Measurements from ENCODE around the gene MPND.

- TF ChIP-seq, protein P1, sequence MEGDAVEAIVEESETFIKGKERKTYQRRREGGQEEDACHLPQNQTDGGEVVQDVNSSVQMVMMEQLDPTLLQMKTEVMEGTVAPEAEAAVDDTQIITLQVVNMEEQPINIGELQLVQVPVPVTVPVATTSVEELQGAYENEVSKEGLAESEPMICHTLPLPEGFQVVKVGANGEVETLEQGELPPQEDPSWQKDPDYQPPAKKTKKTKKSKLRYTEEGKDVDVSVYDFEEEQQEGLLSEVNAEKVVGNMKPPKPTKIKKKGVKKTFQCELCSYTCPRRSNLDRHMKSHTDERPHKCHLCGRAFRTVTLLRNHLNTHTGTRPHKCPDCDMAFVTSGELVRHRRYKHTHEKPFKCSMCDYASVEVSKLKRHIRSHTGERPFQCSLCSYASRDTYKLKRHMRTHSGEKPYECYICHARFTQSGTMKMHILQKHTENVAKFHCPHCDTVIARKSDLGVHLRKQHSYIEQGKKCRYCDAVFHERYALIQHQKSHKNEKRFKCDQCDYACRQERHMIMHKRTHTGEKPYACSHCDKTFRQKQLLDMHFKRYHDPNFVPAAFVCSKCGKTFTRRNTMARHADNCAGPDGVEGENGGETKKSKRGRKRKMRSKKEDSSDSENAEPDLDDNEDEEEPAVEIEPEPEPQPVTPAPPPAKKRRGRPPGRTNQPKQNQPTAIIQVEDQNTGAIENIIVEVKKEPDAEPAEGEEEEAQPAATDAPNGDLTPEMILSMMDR (IDR thresholded peaks at IDR 0.05): peak; percentile 16 to 62 (median 38)
- TF ChIP-seq POLR2A (IDR thresholded peaks at IDR 0.05): no peak
Measured at GRCh38 chr19:4369888-4370260, 26.5 kb downstream of the MPND start.

All from heart left ventricle (tissue), 13 donors.